ENCODE measurements around the gene MYO5A.

MYO5A gene

DNA sequence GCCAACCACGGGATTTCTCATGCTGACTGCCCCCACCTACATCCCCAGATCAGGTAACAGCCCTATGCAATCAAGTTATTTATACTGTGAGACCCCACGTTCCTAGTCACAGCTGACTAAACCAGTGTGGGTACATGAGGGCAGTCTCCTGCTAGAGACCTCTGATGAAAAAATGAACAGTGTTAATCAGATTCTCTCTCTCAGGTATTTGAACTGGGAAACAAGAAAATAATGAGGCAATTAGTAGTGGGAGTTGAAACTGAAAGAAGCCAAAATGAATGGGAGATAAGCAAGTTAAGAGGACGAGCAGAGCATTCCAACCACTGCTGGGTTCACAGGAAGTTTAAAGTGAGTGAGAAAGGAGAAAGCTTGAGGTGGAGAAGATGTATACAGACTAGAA is 134.6 kb downstream of the MYO5A start:
- Histone ChIP-seq H3K27me3 (ENCODE audit: low read length) (no peaks in the 10 kb centered on the region), H3K79me2 (ENCODE audit: insufficient read depth, low read length) (no peaks in the 10 kb centered on the region), H3K9me2 (replicated peaks; ENCODE audit: insufficient read depth, low read length) (no peaks in the 10 kb centered on the region), H2AFZ (ENCODE audit: low read depth, low read length, severe bottlenecking) (no peak overlapping the region), H3K4me3 (ENCODE audit: insufficient read depth, low read length, poor library complexity, severe bottlenecking) (no peak overlapping the region), H4K20me1 (ENCODE audit: low read depth, low read length) (no peaks in the 10 kb centered on the region), H3K9ac (ENCODE audit: low read length) (no peak overlapping the region), H3K4me2 (ENCODE audit: low read depth, low read length, poor library complexity, severe bottlenecking) (no peak overlapping the region), H3K27ac (ENCODE audit: low read depth, low read length) (no peak overlapping the region), H3K9me3 (ENCODE audit: insufficient read depth, low read length) (no peaks in the 10 kb centered on the region), H3F3A (ENCODE audit: insufficient read depth) (no peaks in the 10 kb centered on the region), H3K36me3 (ENCODE audit: low read length) (no peaks in the 10 kb centered on the region)
- TF ChIP-seq EZH2phosphoT487 (conservative IDR thresholded peaks at IDR 0.05; ENCODE audit: low read length), result no peak
- TF ChIP-seq, protein P1, sequence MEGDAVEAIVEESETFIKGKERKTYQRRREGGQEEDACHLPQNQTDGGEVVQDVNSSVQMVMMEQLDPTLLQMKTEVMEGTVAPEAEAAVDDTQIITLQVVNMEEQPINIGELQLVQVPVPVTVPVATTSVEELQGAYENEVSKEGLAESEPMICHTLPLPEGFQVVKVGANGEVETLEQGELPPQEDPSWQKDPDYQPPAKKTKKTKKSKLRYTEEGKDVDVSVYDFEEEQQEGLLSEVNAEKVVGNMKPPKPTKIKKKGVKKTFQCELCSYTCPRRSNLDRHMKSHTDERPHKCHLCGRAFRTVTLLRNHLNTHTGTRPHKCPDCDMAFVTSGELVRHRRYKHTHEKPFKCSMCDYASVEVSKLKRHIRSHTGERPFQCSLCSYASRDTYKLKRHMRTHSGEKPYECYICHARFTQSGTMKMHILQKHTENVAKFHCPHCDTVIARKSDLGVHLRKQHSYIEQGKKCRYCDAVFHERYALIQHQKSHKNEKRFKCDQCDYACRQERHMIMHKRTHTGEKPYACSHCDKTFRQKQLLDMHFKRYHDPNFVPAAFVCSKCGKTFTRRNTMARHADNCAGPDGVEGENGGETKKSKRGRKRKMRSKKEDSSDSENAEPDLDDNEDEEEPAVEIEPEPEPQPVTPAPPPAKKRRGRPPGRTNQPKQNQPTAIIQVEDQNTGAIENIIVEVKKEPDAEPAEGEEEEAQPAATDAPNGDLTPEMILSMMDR (IDR thresholded peaks at IDR 0.05; ENCODE audit: insufficient read depth, low read length, poor library complexity, severe bottlenecking), result no peak

GRCh38 chr15:52392008-52392687 is 136.5 kb downstream of the MYO5A start:
- Histone ChIP-seq H3K4me3 (ENCODE audit: insufficient read depth, low read length, poor library complexity, severe bottlenecking) (no peak overlapping the region), H3F3A (ENCODE audit: insufficient read depth) (no peaks in the 10 kb centered on the region), H3K9me3 (ENCODE audit: insufficient read depth, low read length) (no peaks in the 10 kb centered on the region), H3K27me3 (ENCODE audit: low read length) (no peaks in the 10 kb centered on the region), H3K4me2 (ENCODE audit: low read depth, low read length, poor library complexity, severe bottlenecking) (no peak overlapping the region), H3K27ac (ENCODE audit: low read depth, low read length) (no peak overlapping the region), H3K9me2 (replicated peaks; ENCODE audit: insufficient read depth, low read length) (no peaks in the 10 kb centered on the region), H3K36me3 (ENCODE audit: low read length) (no peaks in the 10 kb centered on the region), H3K79me2 (ENCODE audit: insufficient read depth, low read length) (no peaks in the 10 kb centered on the region), H4K20me1 (ENCODE audit: low read depth, low read length) (no peaks in the 10 kb centered on the region), H3K9ac (ENCODE audit: low read length) (no peak overlapping the region), H2AFZ (ENCODE audit: low read depth, low read length, severe bottlenecking) (no peak overlapping the region)
- TF ChIP-seq, protein P1 (IDR thresholded peaks at IDR 0.05; ENCODE audit: insufficient read depth, low read length, poor library complexity, severe bottlenecking), result no peak
- no peak for TF ChIP-seq EZH2phosphoT487 (conservative IDR thresholded peaks at IDR 0.05; ENCODE audit: low read length)

- Histone ChIP-seq H3K4me2 (ENCODE audit: low read depth, low read length, poor library complexity, severe bottlenecking) (no peak overlapping the region), H4K20me1 (ENCODE audit: low read depth, low read length) (no peaks in the 10 kb centered on the region)
- no peak for TF ChIP-seq EZH2phosphoT487 (conservative IDR thresholded peaks at IDR 0.05; ENCODE audit: low read length)
- TF ChIP-seq, protein P1 (IDR thresholded peaks at IDR 0.05; ENCODE audit: insufficient read depth, low read length, poor library complexity, severe bottlenecking), result no peak
These were observed 137.6 kb downstream of the MYO5A start for GRCh38 chr15:52391069-52391468.

More at GRCh38 chr15:52391069-52391468, 137.6 kb downstream of the MYO5A start:
- H3K27me3 ChIP-seq (ENCODE audit: low read length), result no peaks in the 10 kb centered on the region
- no peaks in the 10 kb centered on the region for H3K9me2 ChIP-seq (replicated peaks; ENCODE audit: insufficient read depth, low read length)
- H3K27ac ChIP-seq (ENCODE audit: low read depth, low read length), result no peak overlapping the region
- no peak overlapping the region for H2AFZ ChIP-seq (ENCODE audit: low read depth, low read length, severe bottlenecking)
- H3K9me3 ChIP-seq (ENCODE audit: insufficient read depth, low read length), result no peaks in the 10 kb centered on the region
- H3K36me3 ChIP-seq (ENCODE audit: low read length), result no peaks in the 10 kb centered on the region
- H3K9ac ChIP-seq (ENCODE audit: low read length), result no peak overlapping the region
- H3F3A ChIP-seq (ENCODE audit: insufficient read depth), result no peaks in the 10 kb centered on the region
- no peak overlapping the region for H3K4me3 ChIP-seq (ENCODE audit: insufficient read depth, low read length, poor library complexity, severe bottlenecking)
- H3K79me2 ChIP-seq (ENCODE audit: insufficient read depth, low read length), result no peaks in the 10 kb centered on the region

Data from SU-DHL-6 (cell line).